CD4-positive, alpha-beta T cell treated with Interleukin-4 for 4 hours (primary cell): ENCODE measurements around the gene ZNF488.
A peak's percentile ranks its signal among the peaks of the same experiment; 100 is the strongest.

Experiments
- DNase-seq: peaks from one replicate; pipeline ENCODE4 v3.0.0-alpha.2; 2020

Gene ZNF488

DNA sequence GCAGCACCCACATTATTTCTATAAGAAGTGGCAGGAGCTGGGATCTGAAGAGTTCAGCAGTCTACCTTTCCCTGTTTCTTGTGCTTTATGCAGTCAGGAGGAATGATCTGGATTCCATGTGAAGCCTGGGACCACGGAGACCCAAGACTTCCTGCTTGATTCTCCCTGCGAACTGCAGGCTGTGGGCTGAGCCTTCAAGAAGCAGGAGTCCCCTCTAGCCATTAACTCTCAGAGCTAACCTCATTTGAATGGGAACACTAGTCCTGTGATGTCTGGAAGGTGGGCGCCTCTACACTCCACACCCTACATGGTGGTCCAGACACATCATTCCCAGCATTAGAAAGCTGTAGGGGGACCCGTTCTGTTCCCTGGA lies 36.8 kb downstream of the ZNF488 start:
- DNase-seq: no peak

DNA sequence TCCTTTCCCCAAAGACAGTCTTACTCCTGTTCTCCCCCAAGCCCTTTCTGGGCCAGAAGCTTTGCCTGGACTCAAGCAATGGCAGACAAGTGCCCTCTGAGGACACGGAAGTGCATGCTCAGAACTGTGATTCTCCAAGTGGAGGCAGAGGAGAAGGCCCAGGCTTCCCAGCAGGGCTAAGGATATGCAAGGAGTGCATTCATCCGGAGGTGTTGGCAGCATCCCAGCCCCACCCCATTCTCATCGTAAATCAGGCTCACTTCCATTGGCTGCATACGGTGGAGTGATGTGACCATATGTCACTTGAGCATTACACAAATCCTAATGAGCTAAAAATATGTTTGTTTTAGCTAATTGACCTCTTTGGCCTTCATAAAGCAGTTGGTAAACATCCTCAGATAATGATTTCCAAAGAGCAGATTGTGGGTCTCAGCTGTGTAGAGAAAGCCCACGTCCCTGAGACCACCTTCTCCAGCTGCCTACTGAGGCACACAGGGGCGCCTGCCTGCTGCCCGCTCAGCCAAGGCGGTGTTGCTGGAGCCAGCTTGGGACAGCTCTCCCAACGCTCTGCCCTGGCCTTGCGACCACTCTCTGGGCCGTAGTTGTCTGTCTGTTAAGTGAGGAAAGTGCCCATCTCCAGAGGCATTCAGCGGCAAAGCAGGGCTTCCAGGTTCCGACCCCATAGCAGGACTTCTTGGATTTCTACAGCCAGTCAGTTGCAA lies 37.4 kb downstream of the ZNF488 start:
- no peak for DNase-seq

DNA sequence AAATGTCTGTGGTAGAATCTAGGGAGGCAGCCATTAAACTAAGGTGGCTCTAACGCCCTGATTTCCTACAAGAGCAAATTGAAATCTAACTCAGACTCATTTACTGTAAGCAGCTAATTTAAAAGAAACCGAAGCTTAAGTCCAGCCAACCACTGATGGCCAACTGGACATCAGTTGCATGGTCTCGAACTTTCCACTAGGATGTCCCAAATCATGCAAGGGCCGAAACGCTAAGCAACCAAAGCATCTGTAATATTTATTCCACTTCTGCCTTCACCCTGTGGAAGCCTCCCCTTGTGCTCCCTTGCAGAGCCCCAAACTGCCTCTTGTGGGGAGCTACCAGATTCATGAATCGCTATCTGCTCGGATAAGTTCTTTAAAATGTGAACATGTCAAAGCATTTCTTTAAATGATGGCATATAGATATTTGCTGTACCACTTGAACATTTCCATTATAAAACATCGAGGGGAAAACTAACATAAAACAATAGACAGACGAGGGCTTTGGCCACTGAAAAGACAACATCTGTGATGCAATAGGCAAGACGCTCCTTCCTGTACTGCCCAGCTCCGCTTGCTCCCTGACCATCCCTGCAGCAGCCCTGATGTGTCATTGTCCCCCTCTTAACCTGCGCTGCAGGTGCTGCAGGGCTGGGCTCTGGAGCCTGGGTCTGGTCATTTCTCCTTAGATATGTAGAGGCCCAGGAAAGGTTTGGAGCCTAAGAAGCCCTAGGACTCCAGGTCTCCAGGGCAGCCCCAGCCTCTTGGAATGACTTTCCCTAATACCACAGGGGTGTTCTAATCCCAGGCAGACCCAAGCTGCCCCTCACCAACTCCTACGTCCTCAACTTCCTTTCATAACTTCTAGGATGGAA lies 38.9 kb downstream of the ZNF488 start:
- no peak for DNase-seq

DNA sequence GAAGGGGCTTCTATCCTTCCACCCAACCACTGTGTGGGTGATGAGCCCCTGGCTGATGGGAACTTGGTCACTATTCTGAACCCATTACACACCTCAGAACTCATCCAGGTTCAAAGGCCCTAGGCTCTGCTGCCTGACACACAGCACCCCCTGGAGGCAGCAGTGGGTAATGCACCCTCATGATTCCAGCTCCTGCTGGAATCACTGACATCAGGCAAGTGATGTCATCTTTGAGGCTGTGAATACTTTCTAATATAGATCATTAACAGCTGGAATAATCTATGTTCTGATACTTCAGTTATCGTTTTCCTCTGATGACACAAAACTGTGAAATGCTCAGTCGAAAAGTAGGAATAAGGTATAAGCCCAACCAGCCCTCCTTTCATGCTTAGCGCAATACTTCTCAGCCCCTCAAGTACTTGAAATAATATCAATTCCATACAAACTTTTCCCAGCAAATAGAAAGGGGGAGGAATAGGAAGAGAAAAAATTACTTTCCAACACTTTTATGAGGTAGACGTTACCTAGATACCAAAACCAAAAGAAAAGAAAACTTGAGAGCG lies 43.4 kb downstream of the ZNF488 start:
- DNase-seq: peak; percentile 56

DNA sequence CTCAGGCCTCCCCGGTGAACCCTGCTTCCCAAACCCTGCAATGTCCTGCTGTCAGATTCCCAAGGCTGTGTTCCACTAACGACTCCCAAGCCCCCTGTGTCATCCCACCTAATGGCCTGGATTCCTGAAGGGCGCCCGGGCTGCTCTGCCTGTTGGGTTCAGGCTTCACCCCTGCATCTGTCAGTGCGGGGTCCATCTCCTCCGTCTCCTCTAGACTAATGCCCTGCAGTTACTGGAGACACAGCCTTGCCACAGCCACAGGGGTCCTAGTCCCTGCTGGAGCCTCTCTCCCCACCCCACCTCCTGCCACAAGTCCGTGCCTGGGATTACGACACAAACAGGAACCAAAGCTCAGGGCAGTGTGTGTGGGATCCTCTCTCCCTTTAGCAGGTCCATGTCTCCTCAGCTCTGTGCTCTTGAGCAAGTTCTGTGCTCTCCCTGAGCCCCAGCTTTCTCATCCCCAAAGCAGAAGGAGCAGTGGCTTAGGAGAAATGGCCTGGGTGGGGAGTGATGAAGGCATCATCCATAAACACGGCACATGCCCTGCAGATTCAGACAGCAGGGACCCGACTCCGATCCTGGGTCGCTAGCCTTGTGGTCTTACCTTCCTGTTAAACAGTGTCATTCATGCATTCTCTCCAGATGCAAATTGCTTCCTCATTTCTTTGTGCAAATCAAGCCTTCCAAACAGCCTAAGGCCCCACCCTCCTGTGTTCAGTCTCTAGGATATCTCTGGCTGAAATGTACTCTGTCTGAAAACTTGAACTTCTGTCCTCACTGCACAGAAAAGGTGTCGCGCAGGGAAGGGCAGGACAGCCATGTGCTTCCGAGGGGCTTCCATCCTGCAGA lies 44.1 kb downstream of the ZNF488 start:
- DNase-seq: no peak

DNA sequence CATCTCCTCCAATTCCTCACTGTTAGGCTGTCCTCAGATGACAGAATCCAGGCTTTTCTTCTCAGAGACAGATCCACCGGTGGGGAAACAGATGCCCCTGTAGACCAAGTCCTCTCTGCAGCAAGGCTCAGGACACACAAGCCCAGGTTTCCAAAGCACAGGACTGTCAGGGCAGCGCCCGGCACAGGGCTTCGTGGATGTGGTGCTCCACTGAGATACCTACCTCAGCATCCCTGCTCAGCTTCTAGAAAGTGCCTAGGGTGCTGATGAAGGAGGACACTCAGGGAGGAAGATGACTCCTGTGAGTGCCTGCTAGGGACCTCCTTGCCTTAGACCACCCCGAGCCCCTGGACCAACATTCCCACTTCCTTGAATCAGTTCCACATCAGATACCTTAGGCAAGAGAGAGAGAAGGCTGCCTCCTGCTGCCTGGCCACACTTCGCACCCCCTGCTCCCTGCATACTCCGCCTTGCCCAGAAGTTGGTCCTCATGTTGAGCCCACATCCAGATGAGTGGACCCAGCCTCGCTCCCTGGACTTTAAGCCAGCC lies 44.8 kb downstream of the ZNF488 start:
- no peak for DNase-seq

DNA sequence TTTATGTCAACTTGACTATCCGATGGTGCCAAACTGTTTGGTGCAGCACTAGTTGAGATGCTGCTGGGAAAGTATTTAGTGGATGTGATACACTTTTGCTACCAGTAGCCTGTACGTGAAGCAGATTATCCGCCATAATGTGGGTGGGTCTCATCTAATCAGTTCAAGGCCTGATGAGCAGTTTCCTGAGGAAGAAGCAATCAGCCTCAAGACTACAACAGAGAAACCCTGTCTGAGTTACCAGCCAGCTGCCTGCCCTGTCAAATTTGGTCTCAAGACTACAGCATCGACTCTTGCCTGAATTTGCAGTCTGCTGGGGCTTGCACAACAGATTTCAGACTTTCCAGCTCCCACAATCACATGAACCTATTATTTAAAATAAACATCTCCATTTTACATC lies 46.8 kb downstream of the ZNF488 start:
- no peak for DNase-seq

DNA sequence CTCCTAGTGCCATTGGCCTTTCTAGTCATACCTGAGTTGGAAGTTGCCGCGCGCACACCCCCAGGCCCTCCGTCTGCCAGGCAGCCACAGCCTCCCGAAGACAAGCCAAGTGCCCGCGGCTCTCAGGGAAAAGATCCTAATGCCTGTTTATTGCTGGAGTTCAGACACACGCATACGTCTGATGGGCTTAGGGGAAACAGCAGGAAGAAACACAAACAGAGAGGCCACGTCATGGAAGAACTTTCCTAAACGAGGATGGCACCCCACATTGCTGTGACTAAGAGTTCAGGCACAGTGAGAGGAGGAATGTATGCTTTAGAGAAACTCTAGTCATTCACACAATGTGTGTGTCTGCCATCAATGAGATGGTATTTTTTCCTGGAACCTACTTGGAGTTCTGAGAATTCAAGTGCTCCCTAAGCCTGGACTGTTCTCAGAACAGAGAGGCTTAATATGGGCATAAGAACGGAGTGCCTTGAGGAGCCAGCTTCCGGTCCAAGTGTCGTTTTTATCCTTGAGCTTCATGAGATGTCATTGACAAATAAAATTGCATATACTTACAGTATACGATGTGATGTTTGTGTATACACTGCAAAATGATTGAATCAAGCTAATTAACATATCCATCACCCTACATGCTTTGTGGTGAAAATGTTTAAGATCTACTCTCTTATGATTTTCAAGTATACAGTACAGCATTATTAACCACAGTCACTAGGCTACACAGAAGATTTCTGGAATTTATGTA lies 47.5 kb downstream of the ZNF488 start:
- DNase-seq: no peak

DNA sequence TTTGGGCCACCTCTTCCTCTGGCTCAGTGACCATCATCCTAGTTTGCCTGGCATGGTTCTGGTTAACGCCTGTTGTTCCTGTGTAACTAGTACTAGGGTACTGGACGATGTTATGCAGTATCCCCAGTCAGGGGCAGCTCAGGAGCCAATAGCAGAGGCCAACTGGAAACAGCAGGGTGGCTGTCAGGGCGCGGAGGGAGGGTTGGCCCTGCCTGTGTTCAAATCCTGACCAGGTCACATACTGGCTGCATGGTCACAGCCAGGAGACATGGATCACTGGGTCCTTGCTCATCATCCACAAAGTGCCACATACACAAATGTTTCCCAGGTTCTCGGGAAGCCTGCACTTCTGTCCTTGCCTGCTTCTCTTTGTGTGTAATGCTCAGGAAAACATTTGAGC lies 48.2 kb downstream of the ZNF488 start:
- DNase-seq: no peak

DNA sequence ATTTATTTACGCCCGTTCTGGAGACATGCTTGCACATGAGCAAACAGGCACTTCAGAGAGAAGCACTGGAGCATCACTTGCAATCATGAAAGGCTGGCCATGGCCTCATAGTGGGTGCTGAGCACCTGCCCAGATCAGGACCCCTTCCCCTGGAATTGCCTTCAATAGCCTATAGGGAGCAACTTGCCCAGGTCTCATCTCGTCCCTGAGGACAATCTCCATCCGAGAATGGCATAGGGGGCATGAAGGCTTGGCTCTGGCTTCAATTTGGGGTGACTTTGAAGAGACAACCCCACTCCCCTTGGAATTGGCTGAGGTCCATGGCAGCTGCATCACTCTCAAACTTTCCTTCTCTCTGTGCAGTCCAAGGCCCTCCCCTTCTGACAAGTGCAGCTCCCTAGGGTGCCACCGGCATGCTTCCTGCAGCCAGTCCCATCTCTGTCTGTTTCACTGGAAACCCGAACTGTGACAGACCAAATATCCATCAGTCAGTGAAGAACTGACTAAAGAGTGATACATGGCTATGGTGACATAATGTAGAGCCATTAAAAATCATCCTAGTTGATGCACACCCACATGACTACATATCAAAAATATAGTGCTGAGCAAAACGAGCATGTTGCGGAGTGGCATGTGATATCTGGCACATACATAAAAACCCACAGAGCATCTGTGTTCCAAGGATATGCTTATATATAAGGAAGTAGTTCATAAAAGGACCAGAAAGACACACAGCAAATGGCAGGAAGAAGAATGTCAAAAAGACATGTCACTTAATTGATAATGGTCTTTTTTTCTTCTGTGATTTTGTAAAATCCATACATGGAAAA lies 49.4 kb downstream of the ZNF488 start:
- DNase-seq: no peak

DNA sequence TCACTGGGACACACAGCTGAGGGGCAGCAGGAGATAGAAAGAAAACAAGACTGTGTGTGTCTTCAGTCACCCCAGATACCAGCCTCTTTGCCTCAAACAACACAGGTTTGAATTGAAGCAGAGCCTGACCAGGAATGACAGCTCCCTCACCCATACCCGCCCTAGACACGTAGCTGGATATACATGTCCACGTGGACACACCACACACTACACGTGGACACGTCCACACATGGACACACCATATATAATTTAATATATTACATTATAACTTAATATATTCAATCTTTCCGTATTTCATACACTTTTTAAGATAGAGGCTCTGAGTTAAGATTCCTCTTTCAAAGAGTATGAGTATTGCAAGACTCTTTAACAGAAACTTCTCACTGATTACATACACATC lies 50.6 kb downstream of the ZNF488 start:
- no peak for DNase-seq

DNA sequence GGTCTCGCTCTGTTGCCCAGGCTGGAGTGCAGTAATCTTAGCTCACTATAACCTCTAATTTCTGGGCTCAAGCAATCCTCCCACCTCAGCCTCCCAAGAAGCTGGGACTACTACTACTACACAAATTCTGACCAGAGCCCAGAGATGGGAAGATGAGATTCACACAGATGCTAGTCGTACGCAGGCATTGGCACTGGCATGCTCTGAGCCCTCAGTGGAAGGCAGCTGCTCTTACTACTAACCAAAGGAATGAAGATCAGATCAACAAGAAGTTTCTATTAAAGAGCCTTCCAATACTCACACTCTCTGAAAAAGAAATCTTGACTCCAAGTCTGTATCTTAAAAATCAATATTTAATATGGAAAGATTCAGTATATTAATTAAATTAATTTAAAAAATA lies 51.1 kb downstream of the ZNF488 start:
- no peak for DNase-seq

DNA sequence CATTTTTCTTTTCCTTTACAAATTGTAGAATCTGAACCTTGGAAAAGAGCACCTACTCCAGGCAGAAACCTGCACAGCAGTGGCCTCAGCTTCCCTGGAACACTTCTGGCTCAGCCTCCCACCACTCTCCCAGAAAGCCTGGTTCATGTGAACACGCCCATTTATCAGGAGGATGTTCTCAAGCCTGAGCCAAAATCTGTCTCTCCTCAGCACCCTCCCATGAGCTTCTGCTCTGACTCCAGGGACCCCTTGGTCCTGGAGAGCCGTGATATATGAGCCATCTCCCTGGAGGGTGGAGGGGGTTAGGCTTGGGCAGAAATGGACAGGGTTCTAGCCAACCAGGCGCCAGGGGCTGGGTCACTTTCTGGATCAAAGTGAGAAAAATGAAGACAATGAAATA lies 51.7 kb downstream of the ZNF488 start:
- no peak for DNase-seq

DNA sequence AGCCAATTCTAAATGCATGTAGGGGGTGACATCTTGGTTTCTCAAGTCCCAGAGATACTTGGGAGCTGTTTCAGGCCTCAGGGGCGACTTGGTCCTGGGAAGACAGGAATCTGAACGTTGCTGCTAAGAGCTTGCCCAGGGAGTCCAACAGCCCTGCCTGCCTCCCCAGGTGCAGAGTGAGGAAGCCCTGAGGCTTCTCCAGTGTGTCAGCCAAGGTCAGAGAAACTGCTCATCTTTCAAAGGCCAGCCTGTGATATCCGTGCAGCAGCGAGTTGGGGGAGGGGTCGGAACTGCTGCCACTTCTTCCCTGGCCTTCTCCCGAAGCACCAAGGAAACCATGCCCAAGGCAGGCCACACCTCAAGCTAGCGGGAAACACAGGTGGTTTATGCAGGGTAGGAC lies 52.1 kb downstream of the ZNF488 start:
- no peak for DNase-seq

DNA sequence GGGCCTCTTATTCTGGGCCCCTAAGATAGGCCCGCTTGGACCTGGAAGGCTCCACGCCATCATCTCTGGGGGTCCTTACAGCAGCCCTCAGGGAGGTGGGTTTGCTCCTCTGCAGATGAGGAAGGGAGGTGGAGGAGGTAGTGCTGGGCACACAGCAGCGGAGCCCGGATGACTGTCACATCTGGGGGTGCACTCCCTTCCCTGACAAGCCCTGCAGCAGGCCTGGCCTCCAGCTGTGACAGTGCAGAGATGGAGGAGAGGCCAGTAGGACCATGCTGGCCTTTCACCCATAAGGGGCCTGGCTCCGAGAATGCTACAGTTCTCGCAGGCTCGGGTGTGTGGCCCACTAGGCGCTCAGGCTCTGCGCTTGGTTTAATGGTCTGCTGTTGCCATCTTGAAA lies 52.6 kb downstream of the ZNF488 start:
- no peak for DNase-seq

DNA sequence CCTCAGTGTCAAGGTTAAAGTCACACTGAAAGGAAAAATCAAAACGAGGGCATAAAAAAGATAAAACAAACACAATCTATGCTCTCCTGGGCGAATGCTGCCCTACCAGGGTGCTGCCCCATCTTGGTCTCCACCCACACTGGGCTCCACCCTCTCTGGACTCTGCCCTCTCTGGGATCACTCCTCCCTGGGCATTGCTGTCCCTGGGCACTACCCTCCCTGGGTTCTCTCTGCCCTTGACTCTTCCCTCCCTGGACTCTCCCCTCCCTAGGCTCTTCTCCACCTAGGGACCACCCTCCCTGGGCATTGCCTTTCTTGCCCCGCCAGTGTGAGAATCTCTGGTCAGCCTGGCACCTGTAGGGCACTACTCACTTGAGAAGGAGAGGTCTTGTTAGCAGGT lies 53.3 kb downstream of the ZNF488 start:
- no peak for DNase-seq

DNA sequence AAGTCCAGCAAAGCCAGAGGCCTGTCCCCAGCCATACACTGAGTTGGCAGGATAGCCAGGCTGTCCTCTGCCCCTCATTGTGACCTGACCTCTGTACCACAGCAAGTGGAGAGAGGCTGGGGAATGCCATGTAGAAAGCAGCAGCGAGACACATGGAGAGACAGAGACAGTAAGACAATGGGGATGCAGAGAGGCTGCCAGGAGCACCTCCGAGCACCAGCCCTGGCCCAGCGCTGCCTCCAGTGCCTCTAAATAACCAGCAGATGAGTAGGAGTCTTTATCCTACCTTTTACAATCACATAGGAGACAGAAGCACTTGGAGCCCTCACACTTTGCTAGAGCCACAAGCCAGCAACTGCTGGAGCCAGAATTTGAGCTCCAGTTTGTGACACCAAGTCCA lies 53.7 kb downstream of the ZNF488 start:
- DNase-seq: no peak

DNA sequence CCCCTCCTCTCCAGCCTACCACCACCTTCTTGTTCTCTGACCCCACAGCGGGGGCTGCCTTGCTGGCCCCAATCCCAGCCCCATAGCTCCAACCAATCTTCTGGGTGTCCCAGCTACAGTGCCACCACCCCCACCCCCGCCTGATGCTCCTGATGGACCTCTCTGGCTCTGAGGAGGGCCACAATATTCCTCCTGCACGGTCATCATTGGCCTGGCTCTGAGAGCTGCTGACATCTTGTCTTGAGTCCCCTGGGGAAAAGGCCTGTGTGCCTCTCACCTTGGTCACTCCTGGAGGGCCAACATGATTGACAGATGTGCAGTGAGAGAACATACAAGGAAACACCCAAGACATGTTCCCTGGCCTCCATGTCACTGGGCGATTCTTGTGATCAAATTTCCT lies 54.2 kb downstream of the ZNF488 start:
- no peak for DNase-seq

DNA sequence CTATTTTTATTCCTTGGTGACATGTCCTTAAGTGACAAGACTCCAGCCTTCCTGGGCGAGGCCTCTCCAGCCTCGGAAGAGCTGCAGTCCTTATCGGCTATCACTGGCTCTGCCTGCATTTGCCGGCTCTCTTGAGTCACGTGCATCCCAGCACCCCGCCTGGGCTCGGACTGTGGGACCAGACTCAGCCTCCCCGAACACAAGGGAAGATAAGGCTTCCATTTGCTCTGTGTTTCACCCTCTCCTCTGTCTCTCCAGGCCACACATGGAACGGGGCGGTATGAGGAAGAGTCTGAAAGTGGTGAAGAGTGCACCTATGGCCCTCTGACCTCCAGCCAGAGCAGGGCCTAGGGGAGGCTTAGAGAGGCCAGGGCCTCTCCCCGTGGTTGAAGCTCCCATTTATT lies 57.2 kb downstream of the ZNF488 start:
- no peak for DNase-seq

DNA sequence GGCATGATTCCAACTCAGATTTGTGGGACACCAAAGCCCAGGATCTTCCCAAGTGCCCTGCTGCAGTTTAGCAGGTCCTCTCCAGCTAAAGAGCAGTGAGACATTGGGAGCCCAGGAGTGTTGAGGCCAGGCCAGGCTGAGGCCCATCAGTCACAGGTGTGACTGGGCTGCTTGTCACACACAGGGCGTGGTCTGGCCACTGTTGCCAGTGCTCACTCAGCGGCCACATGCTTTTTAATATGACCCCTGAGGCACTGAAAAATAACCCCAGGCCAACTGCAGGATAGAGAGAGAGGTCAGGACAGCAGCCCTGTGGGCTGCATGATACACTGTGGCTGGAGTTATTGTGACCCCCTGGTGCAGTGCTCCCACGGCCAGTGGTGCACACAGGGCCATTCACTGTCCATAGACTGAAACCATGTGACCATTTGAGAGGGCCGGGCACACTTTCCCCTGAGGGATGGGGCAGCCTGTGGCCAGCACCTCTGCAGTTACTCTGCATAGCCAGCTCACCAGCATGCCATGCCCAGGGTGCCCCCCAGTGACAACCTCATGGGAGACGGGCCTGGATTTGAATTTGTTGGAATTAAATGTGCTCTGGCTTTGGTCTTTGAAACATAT lies 57.7 kb downstream of the ZNF488 start:
- DNase-seq: no peak
